B cell (primary cell): ENCODE data around the gene BANP. TPM values are rescaled to one million over a fixed set of nuclear protein-coding genes. Genes with fewer than 3 reads are reported as not detected.
A peak's percentile ranks its signal among the peaks of the same experiment; 100 is the strongest.

ENCODE experiments used
- ATAC-seq: fragments of 200-7000 bp; cut with Tn5 transposase; one replicate; pipeline ENCODE4 v1.10.0; 2021; ENCODE audit warnings: low read depth, mild to moderate bottlenecking, moderate number of reproducible peaks, moderate library complexity
- CTCF ChIA-PET: fragments of 350-600 bp; sonication (Branson Sonifier 250); formaldehyde crosslinking; loops from one replicate; lab custom pipeline; 2021; ENCODE audit warnings: antibody characterized with exemption, inconsistent platforms; lab: Charles Lee
- POLR2A ChIA-PET: fragments of 350-600 bp; sonication (Branson Sonifier 250); formaldehyde crosslinking; loops from one replicate; lab custom pipeline; 2021; ENCODE audit warnings: antibody characterized with exemption; lab: Charles Lee
- DNase-seq: peaks from one replicate; pipeline ENCODE4 v3.0.0; 2013
- H2AFZ ChIP-seq: 2 replicates; pipeline ENCODE4 v1.6.1; 2012; ENCODE audit warnings: mild to moderate bottlenecking, low read depth, low read length; ENCODE audit not compliant: insufficient read depth, poor library complexity, severe bottlenecking
- H3K27ac ChIP-seq, 2 donors: 1 replicate in 1 of 2; 2 replicates in 1 of 2; pipeline ENCODE4 v1.5.1; 2012 to 2013; ENCODE audit warnings: low read length in 2 of 2, mild to moderate bottlenecking in 2 of 2, moderate library complexity in 1 of 2
- H3K27me3 ChIP-seq, 4 experiments: fragments of 200-600 bp in 1 of 4; sonication (generic) in 1 of 4; replicated peaks in 1 of 4; 1 replicate in 2 of 4; 2 replicates in 2 of 4; pipeline versions ENCODE4 v1.6.1 to v1.7.0; 2013 to 2016; ENCODE audit warnings: low read length in 3 of 4, mild to moderate bottlenecking in 2 of 4, mixed read lengths in 1 of 4, moderate library complexity in 1 of 4; ENCODE audit not compliant: insufficient read depth in 4 of 4, control insufficient read depth in 3 of 4; ENCODE audit errors: control extremely low read depth in 1 of 4
- H3K36me3 ChIP-seq, 2 experiments: replicated peaks in 1 of 2; 1 replicate in 1 of 2; 2 replicates in 1 of 2; pipeline versions ENCODE4 v1.6.1 to v1.7.1; 2013; ENCODE audit warnings: low read length in 1 of 2; ENCODE audit not compliant: insufficient read depth in 2 of 2, control insufficient read depth in 1 of 2; ENCODE audit errors: control extremely low read depth in 1 of 2, extremely low read depth in 1 of 2
- H3K4me1 ChIP-seq, 2 donors: fragments of 200-600 bp in 1 of 2; sonication (generic) in 1 of 2; 1 replicate in 1 of 2; 2 replicates in 1 of 2; pipeline versions ENCODE4 v1.5.1 to v1.6.1; 2013 to 2017; ENCODE audit warnings: low read length in 2 of 2; ENCODE audit not compliant: control insufficient read depth in 2 of 2, insufficient read depth in 2 of 2
- H3K4me2 ChIP-seq: replicated peaks from 2 replicates; pipeline ENCODE3; 2012; ENCODE audit warnings: mild to moderate bottlenecking, low read depth, low read length; ENCODE audit not compliant: poor library complexity, severe bottlenecking
- H3K4me3 ChIP-seq, 5 experiments: fragments of 200-600 bp in 1 of 5; sonication (generic) in 1 of 5; 1 replicate in 3 of 5; 2 replicates in 2 of 5; pipeline versions ENCODE4 v1.5.1 to v1.7.0; 2011 to 2016; ENCODE audit warnings: low read length in 4 of 5, mild to moderate bottlenecking in 4 of 5, low read depth in 2 of 5, control low read depth in 1 of 5, moderate library complexity in 1 of 5; ENCODE audit not compliant: insufficient read depth in 1 of 5; ENCODE audit errors: control extremely low read depth in 1 of 5, extremely low read depth in 1 of 5
- H3K79me2 ChIP-seq: fragments of 200-600 bp; sonication (generic); one replicate; pipeline ENCODE4 v1.6.0; 2016; ENCODE audit warnings: low read length; ENCODE audit not compliant: control insufficient read depth, insufficient read depth
- H3K9ac ChIP-seq: fragments of 200-600 bp; sonication (generic); 2 replicates; pipeline ENCODE4 v1.6.1; 2017; ENCODE audit warnings: mild to moderate bottlenecking, low read length, moderate library complexity
- H3K9me3 ChIP-seq, 3 donors: one replicate each; pipeline versions ENCODE4 v1.6.1 to v1.7.1; 2013; ENCODE audit warnings: low read length in 2 of 3; ENCODE audit not compliant: control insufficient read depth in 2 of 3, insufficient read depth in 1 of 3; ENCODE audit errors: control extremely low read depth in 1 of 3
- H4K20me1 ChIP-seq: 2 replicates; pipeline ENCODE4 v1.6.0; 2012; ENCODE audit warnings: mild to moderate bottlenecking, low read length; ENCODE audit not compliant: insufficient read depth, control insufficient read depth, poor library complexity, severe bottlenecking
- H3K27ac Mint-ChIP-seq: one replicate; pipeline ENCODE4 v1.8.0; 2021; ENCODE audit warnings: mixed read lengths
- H3K27me3 Mint-ChIP-seq: one replicate; pipeline ENCODE4 v1.8.0; 2021; ENCODE audit warnings: mixed read lengths
- H3K4me1 Mint-ChIP-seq: one replicate; pipeline ENCODE4 v1.8.0; 2021; ENCODE audit warnings: mixed read lengths
- H3K4me3 Mint-ChIP-seq: one replicate; pipeline ENCODE4 v1.8.0; 2021; ENCODE audit warnings: mixed read lengths
- H3K9me3 Mint-ChIP-seq: one replicate; pipeline ENCODE4 v1.8.0; 2022; ENCODE audit warnings: mixed read lengths; ENCODE audit not compliant: insufficient read depth
- EZH2 ChIP-seq: IDR thresholded peaks from 2 replicates; pipeline ENCODE4 v1.6.1; 2012; ENCODE audit warnings: borderline replicate concordance, low read depth, mild to moderate bottlenecking, moderate library complexity, low read length; ENCODE audit not compliant: insufficient read depth, poor library complexity, severe bottlenecking
- WGBS: methylation state at CpG from one replicate; pipeline ENCODE4 v1.1.5; 2013; ENCODE audit warnings: missing lambda C conversion rate; ENCODE audit not compliant: insufficient coverage; 5-methylcytosine and 5-hydroxymethylcytosine counted together
- intact Hi-C: fragments of 100-400 bp; cut with micrococcal nuclease; formaldehyde crosslinking; loops from one replicate; pipeline ENCODE4 v1.10.0; 2022
- polyA plus RNA-seq: library from polyadenylated mRNA; depleted of rRNA; stranded (reverse); fragments of >200 nt; gene quantifications from 2 replicates; pipeline ENCODE4 v1.2.3, GENCODE V29; 2012
- total RNA-seq, 2 donors: library from RNA; stranded (reverse); fragments of 120-200 nt in 1 of 2; gene quantifications; 1 replicate in 1 of 2; 2 replicates in 1 of 2; pipeline versions ENCODE4 v1.2.3 to v1.2.4, GENCODE V29; 2013 to 2022
- TF ChIP-seq, protein P1 (sequence below): fragments of 200-600 bp; IDR thresholded peaks from one replicate; pipeline ENCODE4 v1.8.0; 2022; ENCODE audit warnings: antibody characterized with exemption, mild to moderate bottlenecking

The BANP gene
- total and polyA plus RNA-seq, 2 donors (not counting 1 experiment from before 2014, with no cell fraction given), result 44.4 to 181 TPM

GRCh38 chr16:88045820-88046303 lies 94.6 kb downstream of the BANP start:
- peak overlapping the region; percentile 86 for H3K4me3 Mint-ChIP-seq

GRCh38 chr16:88047462-88047861 lies 96.2 kb downstream of the BANP start:
- POLR2A ChIA-PET, result interaction anchor here (0.6 to 0.9 kb wide), 2 partner anchors 91 to 730 kb away, joined by 3 read pairs; partner anchors contain the start of gene C16orf95
- H3K9me3 Mint-ChIP-seq, result peaks cover 2% of the 10 kb centered on the region
- Histone ChIP-seq H3K79me2 (peaks cover under 1% of the 10 kb centered on the region), H3K4me3 (no peak overlapping the region), H3K4me2 (peak overlapping the region; percentile 52), H3K27me3 (no peaks in the 10 kb centered on the region), H3K9ac (no peak overlapping the region), H3K36me3 (peaks cover 0 to 31% of the 10 kb centered on the region in 2 experiments), H3K4me1 (peaks cover 48 to 67% of the 10 kb centered on the region in 2 donors), H2AFZ (no peak overlapping the region), H3K27ac (peak overlapping the region; percentile 85 to 98), H4K20me1 (no peaks in the 10 kb centered on the region), H3K9me3 (peaks cover 0 to 10% (median 0%) of the 10 kb centered on the region in 3 donors)
- H3K27me3 Mint-ChIP-seq, result no peaks in the 10 kb centered on the region
- CTCF ChIA-PET, result interaction anchor here (1.1 kb wide), 1 partner anchor 19 kb away, joined by 3 read pairs; no protein-coding TSS in a partner anchor
- no peak for TF ChIP-seq EZH2
- TF ChIP-seq, protein P1, sequence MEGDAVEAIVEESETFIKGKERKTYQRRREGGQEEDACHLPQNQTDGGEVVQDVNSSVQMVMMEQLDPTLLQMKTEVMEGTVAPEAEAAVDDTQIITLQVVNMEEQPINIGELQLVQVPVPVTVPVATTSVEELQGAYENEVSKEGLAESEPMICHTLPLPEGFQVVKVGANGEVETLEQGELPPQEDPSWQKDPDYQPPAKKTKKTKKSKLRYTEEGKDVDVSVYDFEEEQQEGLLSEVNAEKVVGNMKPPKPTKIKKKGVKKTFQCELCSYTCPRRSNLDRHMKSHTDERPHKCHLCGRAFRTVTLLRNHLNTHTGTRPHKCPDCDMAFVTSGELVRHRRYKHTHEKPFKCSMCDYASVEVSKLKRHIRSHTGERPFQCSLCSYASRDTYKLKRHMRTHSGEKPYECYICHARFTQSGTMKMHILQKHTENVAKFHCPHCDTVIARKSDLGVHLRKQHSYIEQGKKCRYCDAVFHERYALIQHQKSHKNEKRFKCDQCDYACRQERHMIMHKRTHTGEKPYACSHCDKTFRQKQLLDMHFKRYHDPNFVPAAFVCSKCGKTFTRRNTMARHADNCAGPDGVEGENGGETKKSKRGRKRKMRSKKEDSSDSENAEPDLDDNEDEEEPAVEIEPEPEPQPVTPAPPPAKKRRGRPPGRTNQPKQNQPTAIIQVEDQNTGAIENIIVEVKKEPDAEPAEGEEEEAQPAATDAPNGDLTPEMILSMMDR, result no peak
- ATAC-seq (no peak), DNase-seq (no peak)
- intact Hi-C loops, result no loop called here
- peaks cover 68% of the 10 kb centered on the region for H3K4me1 Mint-ChIP-seq
- WGBS, result no CpG with 5 or more reads among the region's 3 CpGs
- H3K4me3 Mint-ChIP-seq, result peak overlapping the region; percentile 21
- peak overlapping the region; percentile 92 for H3K27ac Mint-ChIP-seq

More at GRCh38 chr16:88045820-88046303, 94.6 kb downstream of the BANP start:
- Mint-ChIP-seq H3K27me3 (no peaks in the 10 kb centered on the region), H3K27ac (peak overlapping the region; percentile 99), H3K4me1 (peaks cover 81% of the 10 kb centered on the region), H3K9me3 (peaks cover 2% of the 10 kb centered on the region)
- peak; percentile 98 for DNase-seq
- POLR2A ChIA-PET, result interaction anchor here (0.5 to 1.4 kb wide), 5 partner anchors 9 to 90 kb away, joined by 3 to 4 read pairs (median 3); no protein-coding TSS in a partner anchor
- Histone ChIP-seq H4K20me1 (no peaks in the 10 kb centered on the region), H3K4me2 (peak overlapping the region; percentile 52), H3K4me1 (peaks cover 59 to 82% of the 10 kb centered on the region in 2 donors), H3K36me3 (peaks cover 0 to 16% of the 10 kb centered on the region in 2 experiments), H3K27me3 (no peaks in the 10 kb centered on the region), H2AFZ (no peak overlapping the region), H3K9me3 (peaks cover 0 to 10% (median 0%) of the 10 kb centered on the region in 3 donors), H3K27ac (peak overlapping the region; percentile 85 to 98), H3K4me3 (no peak overlapping the region), H3K9ac (no peak overlapping the region), H3K79me2 (no peaks in the 10 kb centered on the region)
- no peak for TF ChIP-seq EZH2
- intact Hi-C loops, result loop anchor here (1.0 kb wide), 4 partner anchors 23 to 236 kb away; no protein-coding TSS in a partner anchor
- CTCF ChIA-PET, result no interaction called here
- ATAC-seq, result peak; percentile 70
- 8% methylated on average over 17 of the region's 18 CpGs for WGBS
